Smooth muscle cell (in vitro differentiated cells): ENCODE data around the gene ZXDC. TPM values are rescaled to one million over a fixed set of nuclear protein-coding genes. Genes with fewer than 3 reads are reported as not detected.

Source experiments
- DNase-seq: peaks from one replicate; lab custom pipeline; 2025; ENCODE audit not compliant: unreplicated experiment; lab: John Stamatoyannopoulos, UW
- H2AFZ ChIP-seq: fragments of 200-600 bp; sonication (generic); 2 replicates; pipeline ENCODE4 v1.6.0; 2016; ENCODE audit warnings: antibody characterized with exemption, low read depth, mild to moderate bottlenecking
- H3F3A ChIP-seq: fragments of 200-600 bp; sonication (generic); 2 replicates; pipeline ENCODE4 v1.6.0; 2017; ENCODE audit warnings: antibody characterized with exemption, low read depth
- H3K27ac ChIP-seq: fragments of 200-600 bp; sonication (generic); 2 replicates; pipeline ENCODE4 v1.5.1; 2016; ENCODE audit warnings: low read depth, mild to moderate bottlenecking
- H3K27me3 ChIP-seq: fragments of 200-600 bp; sonication (generic); 2 replicates; pipeline ENCODE4 v1.6.1; 2016; ENCODE audit warnings: low read depth, mild to moderate bottlenecking
- H3K36me3 ChIP-seq: fragments of 200-600 bp; sonication (generic); 2 replicates; pipeline ENCODE4 v1.5.1; 2016; ENCODE audit warnings: low read depth
- H3K4me1 ChIP-seq: fragments of 200-600 bp; sonication (generic); 2 replicates; pipeline ENCODE4 v1.5.1; 2016; ENCODE audit warnings: low read depth
- H3K4me2 ChIP-seq: fragments of 200-600 bp; sonication (generic); 2 replicates; pipeline ENCODE4 v1.6.0; 2016; ENCODE audit warnings: mild to moderate bottlenecking
- H3K4me3 ChIP-seq: fragments of 200-600 bp; sonication (generic); 2 replicates; pipeline ENCODE4 v1.5.1; 2016; ENCODE audit warnings: mild to moderate bottlenecking
- H3K79me2 ChIP-seq: fragments of 200-600 bp; sonication (generic); 2 replicates; pipeline ENCODE4 v1.6.0; 2016; ENCODE audit warnings: low read depth, mild to moderate bottlenecking
- H3K9ac ChIP-seq: fragments of 200-600 bp; sonication (generic); 2 replicates; pipeline ENCODE4 v1.6.0; 2016; ENCODE audit warnings: low read depth
- H3K9me3 ChIP-seq: fragments of 200-600 bp; sonication (generic); replicated peaks from 2 replicates; pipeline ENCODE4 v1.5.1; 2016; ENCODE audit warnings: low read depth
- H4K20me1 ChIP-seq: fragments of 200-600 bp; sonication (generic); 2 replicates; pipeline ENCODE4 v1.6.0; 2016; ENCODE audit warnings: low read depth
- WGBS: methylation state at CpG from one replicate; pipeline ENCODE4 v1.1.7; 2016; ENCODE audit warnings: low lambda C conversion rate; 5-methylcytosine and 5-hydroxymethylcytosine counted together
- polyA plus RNA-seq: library from polyadenylated mRNA; unstranded; fragments of >200 nt; fragmentation: Nextera tagmentation; extraction: Ambion mirVana; gene quantifications from 2 replicates; pipeline ENCODE4 v1.2.1, GENCODE V29; 2016
- total RNA-seq: library from RNA; depleted of rRNA; stranded (reverse); fragments of >200 nt; gene quantifications from 2 replicates; pipeline ENCODE4 v1.2.3, GENCODE V29; 2014
- TF ChIP-seq, protein P1 (sequence below): fragments of 200-600 bp; sonication (generic); IDR thresholded peaks from 2 replicates; pipeline ENCODE4 v1.5.1; 2017; ENCODE audit warnings: borderline replicate concordance, mild to moderate bottlenecking, antibody characterized with exemption; ENCODE audit not compliant: insufficient read depth, poor library complexity, severe bottlenecking

ZXDC gene
- total and polyA plus RNA-seq, 2 experiments from 2014 or later, result 9.2 to 20.4 TPM

- H3K9ac ChIP-seq, result no peak overlapping the region
- H2AFZ ChIP-seq, result no peak overlapping the region
- H3K36me3 ChIP-seq, result no peaks in the 10 kb centered on the region
- no peak overlapping the region for H3K4me3 ChIP-seq
- no peaks in the 10 kb centered on the region for H3K27me3 ChIP-seq
- no peaks in the 10 kb centered on the region for H4K20me1 ChIP-seq
- H3F3A ChIP-seq, result no peaks in the 10 kb centered on the region
- H3K4me2 ChIP-seq, result no peak overlapping the region
- TF ChIP-seq, protein P1, sequence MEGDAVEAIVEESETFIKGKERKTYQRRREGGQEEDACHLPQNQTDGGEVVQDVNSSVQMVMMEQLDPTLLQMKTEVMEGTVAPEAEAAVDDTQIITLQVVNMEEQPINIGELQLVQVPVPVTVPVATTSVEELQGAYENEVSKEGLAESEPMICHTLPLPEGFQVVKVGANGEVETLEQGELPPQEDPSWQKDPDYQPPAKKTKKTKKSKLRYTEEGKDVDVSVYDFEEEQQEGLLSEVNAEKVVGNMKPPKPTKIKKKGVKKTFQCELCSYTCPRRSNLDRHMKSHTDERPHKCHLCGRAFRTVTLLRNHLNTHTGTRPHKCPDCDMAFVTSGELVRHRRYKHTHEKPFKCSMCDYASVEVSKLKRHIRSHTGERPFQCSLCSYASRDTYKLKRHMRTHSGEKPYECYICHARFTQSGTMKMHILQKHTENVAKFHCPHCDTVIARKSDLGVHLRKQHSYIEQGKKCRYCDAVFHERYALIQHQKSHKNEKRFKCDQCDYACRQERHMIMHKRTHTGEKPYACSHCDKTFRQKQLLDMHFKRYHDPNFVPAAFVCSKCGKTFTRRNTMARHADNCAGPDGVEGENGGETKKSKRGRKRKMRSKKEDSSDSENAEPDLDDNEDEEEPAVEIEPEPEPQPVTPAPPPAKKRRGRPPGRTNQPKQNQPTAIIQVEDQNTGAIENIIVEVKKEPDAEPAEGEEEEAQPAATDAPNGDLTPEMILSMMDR, result no peak
- no peaks in the 10 kb centered on the region for H3K9me3 ChIP-seq
- no peak overlapping the region for H3K27ac ChIP-seq
- H3K4me1 ChIP-seq, result no peaks in the 10 kb centered on the region
- DNase-seq, result no peak
- H3K79me2 ChIP-seq, result no peaks in the 10 kb centered on the region
- WGBS, result 94% methylated on average over 21 of the region's 21 CpGs
Measured at GRCh38 chr3:126491221-126492013, 15.7 kb upstream of the ZXDC start.

- no peaks in the 10 kb centered on the region for H4K20me1 ChIP-seq
- no peak overlapping the region for H2AFZ ChIP-seq
- WGBS, result 82% methylated on average over 6 of the region's 6 CpGs
- no peaks in the 10 kb centered on the region for H3K79me2 ChIP-seq
- H3K4me1 ChIP-seq, result no peaks in the 10 kb centered on the region
- H3K4me2 ChIP-seq, result no peak overlapping the region
- H3F3A ChIP-seq, result no peaks in the 10 kb centered on the region
- TF ChIP-seq, protein P1, result no peak
- no peak overlapping the region for H3K27ac ChIP-seq
- no peak overlapping the region for H3K4me3 ChIP-seq
- no peak overlapping the region for H3K9ac ChIP-seq
- DNase-seq, result no peak
- no peaks in the 10 kb centered on the region for H3K36me3 ChIP-seq
- no peaks in the 10 kb centered on the region for H3K27me3 ChIP-seq
- H3K9me3 ChIP-seq, result no peaks in the 10 kb centered on the region
Measured at GRCh38 chr3:126490619-126491018, 14.9 kb upstream of the ZXDC start.

GRCh38 chr3:126488886-126489569 is 13.3 kb upstream of the ZXDC start:
- Histone ChIP-seq H3K27ac (no peak overlapping the region), H3K36me3 (no peaks in the 10 kb centered on the region), H3K9ac (no peak overlapping the region), H3K4me3 (no peak overlapping the region), H3F3A (no peaks in the 10 kb centered on the region), H3K27me3 (no peaks in the 10 kb centered on the region), H4K20me1 (no peaks in the 10 kb centered on the region), H3K4me1 (no peaks in the 10 kb centered on the region), H3K79me2 (no peaks in the 10 kb centered on the region), H3K9me3 (no peaks in the 10 kb centered on the region), H2AFZ (no peak overlapping the region), H3K4me2 (no peak overlapping the region)
- WGBS, result 94% methylated on average over 16 of the region's 16 CpGs
- no peak for DNase-seq
- TF ChIP-seq, protein P1, result no peak
